Uterus (tissue), 2 donors: ENCODE measurements around the gene GC.

Experiments
- POLR2A ChIP-seq, 2 donors: fragments of 450-650 bp; IDR thresholded peaks; one replicate each; pipeline ENCODE4 v1.6.1; 2016; ENCODE audit warnings: antibody characterized with exemption in 2 of 2, mild to moderate bottlenecking in 1 of 2, moderate library complexity in 1 of 2
- TF ChIP-seq, protein P1 (sequence below), 4 experiments: fragments of 200-600 bp in 2 of 4; fragments of 450-650 bp in 2 of 4; sonication (generic) in 2 of 4; IDR thresholded peaks; one replicate each; pipeline ENCODE4 v1.5.1; 2016 to 2019; ENCODE audit warnings: antibody characterized with exemption in 4 of 4, mild to moderate bottlenecking in 2 of 4, moderate library complexity in 1 of 4

DNA sequence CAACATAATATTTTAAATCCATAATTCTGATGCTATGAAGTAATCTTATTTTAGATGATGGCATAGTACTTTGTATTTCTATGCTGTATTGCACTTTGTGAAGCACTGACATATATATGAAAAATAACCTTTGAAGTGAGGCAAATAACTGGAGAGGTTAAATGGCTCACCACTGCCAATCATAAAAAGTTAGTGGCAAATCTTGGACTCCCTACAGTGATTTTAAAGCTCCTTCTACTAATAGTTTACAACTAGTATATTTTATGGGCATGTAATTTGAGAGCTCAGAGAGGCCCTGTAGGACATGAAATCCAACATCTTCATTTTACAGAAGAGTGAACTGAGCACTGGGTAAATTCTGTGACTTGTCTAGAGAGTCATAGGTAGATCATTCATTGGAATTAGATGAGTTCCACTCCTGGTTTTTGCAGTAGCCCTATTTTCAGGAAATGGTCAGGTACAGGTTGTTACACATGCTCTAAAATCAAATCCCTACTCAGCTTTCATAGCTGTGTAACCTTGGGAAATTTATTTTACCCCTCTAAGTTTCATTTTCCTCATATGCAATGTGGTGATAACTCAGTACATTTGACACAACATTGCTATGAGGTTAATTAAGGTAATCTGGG, 804 bp upstream of the GC start:
- TF ChIP-seq, protein P1, sequence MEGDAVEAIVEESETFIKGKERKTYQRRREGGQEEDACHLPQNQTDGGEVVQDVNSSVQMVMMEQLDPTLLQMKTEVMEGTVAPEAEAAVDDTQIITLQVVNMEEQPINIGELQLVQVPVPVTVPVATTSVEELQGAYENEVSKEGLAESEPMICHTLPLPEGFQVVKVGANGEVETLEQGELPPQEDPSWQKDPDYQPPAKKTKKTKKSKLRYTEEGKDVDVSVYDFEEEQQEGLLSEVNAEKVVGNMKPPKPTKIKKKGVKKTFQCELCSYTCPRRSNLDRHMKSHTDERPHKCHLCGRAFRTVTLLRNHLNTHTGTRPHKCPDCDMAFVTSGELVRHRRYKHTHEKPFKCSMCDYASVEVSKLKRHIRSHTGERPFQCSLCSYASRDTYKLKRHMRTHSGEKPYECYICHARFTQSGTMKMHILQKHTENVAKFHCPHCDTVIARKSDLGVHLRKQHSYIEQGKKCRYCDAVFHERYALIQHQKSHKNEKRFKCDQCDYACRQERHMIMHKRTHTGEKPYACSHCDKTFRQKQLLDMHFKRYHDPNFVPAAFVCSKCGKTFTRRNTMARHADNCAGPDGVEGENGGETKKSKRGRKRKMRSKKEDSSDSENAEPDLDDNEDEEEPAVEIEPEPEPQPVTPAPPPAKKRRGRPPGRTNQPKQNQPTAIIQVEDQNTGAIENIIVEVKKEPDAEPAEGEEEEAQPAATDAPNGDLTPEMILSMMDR (IDR thresholded peaks at IDR 0.05) = no peak
- no peak for TF ChIP-seq POLR2A (IDR thresholded peaks at IDR 0.05)
